ENCODE results near the gene POLE2. TPM values are rescaled to one million over a fixed set of nuclear protein-coding genes. Genes with fewer than 3 reads are reported as not detected.

POLE2 gene
- total RNA-seq, 1 donor: 17.3 TPM

DNA sequence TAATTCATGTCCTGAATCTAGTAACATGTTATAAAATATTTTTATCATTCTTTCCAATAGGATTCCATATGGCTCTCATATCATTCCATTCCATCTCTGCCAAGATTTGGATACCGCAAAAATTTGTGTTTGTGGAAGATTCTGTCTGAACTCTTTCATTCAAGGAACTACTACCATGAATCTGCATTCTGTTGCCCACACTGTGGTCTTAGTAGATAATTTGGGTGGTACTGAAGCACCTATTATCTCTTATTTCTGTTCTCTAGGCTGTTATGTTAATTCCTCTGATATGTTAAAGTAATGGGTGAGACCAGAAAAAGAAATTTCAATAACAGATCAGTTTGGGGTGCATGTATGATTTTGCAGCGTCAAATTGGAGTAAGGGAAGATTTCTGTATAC, 73.8 kb downstream of the POLE2 start:
- no peak overlapping the region for H3K4me3 ChIP-seq (ENCODE audit: low read depth, low read length)
- no peak for DNase-seq (ENCODE audit: low read depth)
- TF ChIP-seq, protein P1, sequence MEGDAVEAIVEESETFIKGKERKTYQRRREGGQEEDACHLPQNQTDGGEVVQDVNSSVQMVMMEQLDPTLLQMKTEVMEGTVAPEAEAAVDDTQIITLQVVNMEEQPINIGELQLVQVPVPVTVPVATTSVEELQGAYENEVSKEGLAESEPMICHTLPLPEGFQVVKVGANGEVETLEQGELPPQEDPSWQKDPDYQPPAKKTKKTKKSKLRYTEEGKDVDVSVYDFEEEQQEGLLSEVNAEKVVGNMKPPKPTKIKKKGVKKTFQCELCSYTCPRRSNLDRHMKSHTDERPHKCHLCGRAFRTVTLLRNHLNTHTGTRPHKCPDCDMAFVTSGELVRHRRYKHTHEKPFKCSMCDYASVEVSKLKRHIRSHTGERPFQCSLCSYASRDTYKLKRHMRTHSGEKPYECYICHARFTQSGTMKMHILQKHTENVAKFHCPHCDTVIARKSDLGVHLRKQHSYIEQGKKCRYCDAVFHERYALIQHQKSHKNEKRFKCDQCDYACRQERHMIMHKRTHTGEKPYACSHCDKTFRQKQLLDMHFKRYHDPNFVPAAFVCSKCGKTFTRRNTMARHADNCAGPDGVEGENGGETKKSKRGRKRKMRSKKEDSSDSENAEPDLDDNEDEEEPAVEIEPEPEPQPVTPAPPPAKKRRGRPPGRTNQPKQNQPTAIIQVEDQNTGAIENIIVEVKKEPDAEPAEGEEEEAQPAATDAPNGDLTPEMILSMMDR (IDR thresholded peaks at IDR 0.05; ENCODE audit: insufficient read depth, low read depth, low read length): no peak

DNA sequence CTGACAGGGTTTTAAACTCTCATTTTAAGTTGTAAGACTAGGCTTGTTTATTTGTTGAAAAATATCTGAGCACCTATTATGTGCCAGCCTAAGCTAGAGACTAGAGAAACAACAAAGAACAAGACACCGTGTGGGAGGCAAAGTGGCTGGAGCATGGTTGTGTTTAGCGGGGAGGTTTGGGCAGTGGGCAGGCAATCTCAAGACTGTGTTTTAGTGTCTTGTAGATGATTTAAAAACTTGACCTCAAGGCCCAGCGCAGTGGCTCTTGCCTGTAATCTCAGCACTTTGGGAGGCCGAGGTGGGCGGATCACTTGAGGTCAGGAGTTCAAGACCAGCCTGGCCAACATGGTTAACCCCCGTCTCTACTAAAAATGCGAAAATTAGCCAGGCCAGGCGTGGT, 75.3 kb downstream of the POLE2 start:
- TF ChIP-seq, protein P1 (IDR thresholded peaks at IDR 0.05; ENCODE audit: insufficient read depth, low read depth, low read length): no peak
- DNase-seq (ENCODE audit: low read depth): no peak
- no peak overlapping the region for H3K4me3 ChIP-seq (ENCODE audit: low read depth, low read length)

DNA sequence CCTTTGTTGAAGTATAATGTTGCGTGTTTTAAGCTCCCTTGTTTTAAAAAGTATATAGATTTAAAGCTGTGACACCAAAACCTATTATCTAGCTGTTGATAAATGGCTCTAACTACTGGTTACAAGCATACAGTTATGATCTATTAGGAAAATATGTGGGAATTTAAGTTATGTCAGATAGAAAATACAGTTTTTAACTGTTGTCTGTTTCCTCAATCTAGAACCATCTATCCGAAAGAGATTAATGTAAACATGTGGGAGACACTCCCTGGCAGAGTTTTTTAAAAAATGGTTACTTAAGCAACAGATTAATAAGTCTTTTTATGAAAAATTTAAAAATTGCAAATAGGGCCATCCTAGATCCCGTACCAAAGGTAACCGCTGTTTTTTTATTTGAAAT, 75.8 kb downstream of the POLE2 start:
- TF ChIP-seq, protein P1 (IDR thresholded peaks at IDR 0.05; ENCODE audit: insufficient read depth, low read depth, low read length): no peak
- DNase-seq (ENCODE audit: low read depth): no peak

DNA sequence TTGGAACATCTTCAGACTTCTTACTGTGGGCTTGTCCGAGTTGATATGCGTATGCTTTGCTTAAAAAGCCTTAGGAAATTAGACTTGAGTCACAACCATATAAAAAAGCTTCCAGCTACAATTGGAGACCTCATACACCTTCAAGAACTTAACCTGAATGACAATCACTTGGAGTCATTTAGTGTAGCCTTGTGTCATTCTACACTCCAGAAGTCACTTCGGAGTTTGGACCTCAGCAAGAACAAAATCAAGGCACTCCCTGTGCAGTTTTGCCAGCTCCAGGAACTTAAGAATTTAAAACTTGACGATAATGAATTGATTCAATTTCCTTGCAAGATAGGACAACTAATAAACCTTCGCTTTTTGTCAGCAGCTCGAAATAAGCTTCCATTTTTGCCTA, 80.4 kb downstream of the POLE2 start:
- TF ChIP-seq, protein P1 (IDR thresholded peaks at IDR 0.05; ENCODE audit: insufficient read depth, low read depth, low read length): no peak
- DNase-seq (ENCODE audit: low read depth): no peak
- H3K4me3 ChIP-seq (ENCODE audit: low read depth, low read length): no peak overlapping the region

More for the DNA sequence above, 75.8 kb downstream of the POLE2 start:
- H3K4me3 ChIP-seq (ENCODE audit: low read depth, low read length): no peak overlapping the region

DNA sequence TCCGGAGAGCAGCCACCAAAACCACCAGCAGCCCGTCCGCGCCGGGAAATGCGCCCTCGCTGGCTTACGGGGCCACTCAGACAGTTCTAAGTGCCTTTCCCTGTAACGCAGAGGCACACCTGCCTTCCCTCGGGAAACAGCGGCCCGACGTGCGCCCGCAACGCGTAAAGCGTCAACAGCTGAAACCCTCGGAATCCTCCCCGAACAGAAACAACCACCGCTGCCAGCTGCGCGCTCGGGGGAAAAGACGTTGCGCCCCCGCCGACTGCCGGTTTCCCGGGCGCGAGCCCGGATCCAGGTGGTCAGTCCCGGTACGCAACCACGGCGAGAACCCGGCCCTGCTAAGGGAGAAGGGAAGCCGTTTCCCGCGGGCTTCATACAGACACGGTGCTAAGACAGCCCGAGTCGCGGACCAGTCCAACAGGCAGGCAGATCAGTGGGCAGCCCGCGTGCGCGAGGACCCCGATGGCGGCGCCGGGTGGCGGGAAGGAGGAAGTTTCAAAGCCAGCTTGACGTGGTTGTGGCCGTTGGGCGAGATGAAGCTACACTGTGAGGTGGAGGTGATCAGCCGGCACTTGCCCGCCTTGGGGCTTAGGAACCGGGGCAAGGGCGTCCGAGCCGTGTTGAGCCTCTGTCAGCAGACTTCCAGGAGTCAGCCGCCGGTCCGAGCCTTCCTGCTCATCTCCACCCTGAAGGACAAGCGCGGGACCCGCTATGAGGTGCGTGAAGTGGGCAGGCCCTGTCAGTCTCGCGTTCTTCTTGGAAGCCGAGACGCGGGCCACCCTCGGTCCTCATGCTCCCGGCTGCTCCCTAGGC, 89.3 kb downstream of the POLE2 start, which contains the start of gene LRR1:
Gene LRR1 (plus strand): TSS at position 456 of the 816 bp plus-strand sequence. CDS start 81 bp downstream, at position 537.
- H3K4me3 ChIP-seq (ENCODE audit: low read depth, low read length): peak within 1 kb of the TSS; percentile 98
- peak; percentile 83 for DNase-seq (ENCODE audit: low read depth)
- TF ChIP-seq, protein P1 (IDR thresholded peaks at IDR 0.05; ENCODE audit: insufficient read depth, low read depth, low read length): no peak

DNA sequence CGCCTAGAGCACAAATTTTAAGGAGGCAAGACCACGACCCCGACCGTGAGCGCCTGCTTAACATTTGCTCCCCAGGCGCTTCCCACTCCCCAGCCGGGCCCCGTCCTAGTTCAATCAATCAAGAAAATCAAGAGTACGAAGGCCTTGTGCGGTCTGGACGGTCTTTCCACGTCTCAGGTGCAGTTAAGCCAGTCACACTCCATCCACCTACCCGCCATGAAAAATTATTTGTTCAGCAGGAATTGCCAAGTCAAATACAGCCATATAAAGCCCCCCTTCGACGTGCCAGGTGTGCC, 89.9 kb downstream of the POLE2 start:
- TF ChIP-seq, protein P1 (IDR thresholded peaks at IDR 0.05; ENCODE audit: insufficient read depth, low read depth, low read length): no peak
- DNase-seq (ENCODE audit: low read depth): no peak
- peak overlapping the region; percentile 98 for H3K4me3 ChIP-seq (ENCODE audit: low read depth, low read length)

All from fibroblast of villous mesenchyme (primary cell).